Measurements from ENCODE around the gene NDFIP2. TPM values are rescaled to one million over a fixed set of nuclear protein-coding genes. Genes with fewer than 3 reads are reported as not detected.

NDFIP2 gene
- total RNA-seq, 1 experiment from 2014 or later, result 23.1 TPM

DNA sequence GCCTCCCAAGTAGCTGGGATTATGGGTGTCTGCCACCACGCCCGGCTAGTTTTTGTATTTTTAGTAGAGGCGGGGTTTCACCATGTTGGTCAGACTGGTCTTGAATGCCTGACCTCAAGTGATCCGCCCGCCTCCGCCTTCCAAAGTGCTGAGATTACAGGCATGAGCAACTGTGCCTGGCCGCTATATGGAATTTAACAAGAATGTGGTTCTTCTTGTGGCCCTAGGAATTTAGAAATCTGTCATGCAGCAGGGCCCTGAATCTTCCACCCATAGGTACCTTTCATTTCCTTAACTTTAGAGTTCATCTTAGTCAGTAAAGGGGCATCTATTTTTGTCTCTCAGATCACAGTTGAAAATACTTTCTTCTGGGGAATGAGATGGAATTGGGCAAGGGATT is 25.6 kb upstream of the NDFIP2 start:
- TF ChIP-seq USF2 (CRISPR knock-in tag; IDR thresholded peaks at IDR 0.05) (no peak), FOXK1 (CRISPR knock-in tag; IDR thresholded peaks at IDR 0.05) (no peak), SOX15 (CRISPR knock-in tag; IDR thresholded peaks at IDR 0.05) (no peak), ZNF281 (CRISPR knock-in tag; IDR thresholded peaks at IDR 0.05) (no peak), IRF2 (CRISPR knock-in tag; IDR thresholded peaks at IDR 0.05; ENCODE audit: borderline replicate concordance, low read depth) (no peak), KAT7 (CRISPR knock-in tag; IDR thresholded peaks at IDR 0.05; ENCODE audit: borderline replicate concordance) (no peak)
- TF ChIP-seq, protein P1, sequence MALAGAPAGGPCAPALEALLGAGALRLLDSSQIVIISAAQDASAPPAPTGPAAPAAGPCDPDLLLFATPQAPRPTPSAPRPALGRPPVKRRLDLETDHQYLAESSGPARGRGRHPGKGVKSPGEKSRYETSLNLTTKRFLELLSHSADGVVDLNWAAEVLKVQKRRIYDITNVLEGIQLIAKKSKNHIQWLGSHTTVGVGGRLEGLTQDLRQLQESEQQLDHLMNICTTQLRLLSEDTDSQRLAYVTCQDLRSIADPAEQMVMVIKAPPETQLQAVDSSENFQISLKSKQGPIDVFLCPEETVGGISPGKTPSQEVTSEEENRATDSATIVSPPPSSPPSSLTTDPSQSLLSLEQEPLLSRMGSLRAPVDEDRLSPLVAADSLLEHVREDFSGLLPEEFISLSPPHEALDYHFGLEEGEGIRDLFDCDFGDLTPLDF (CRISPR knock-in tag; IDR thresholded peaks at IDR 0.05), result no peak
- TF ChIP-seq, protein P2, sequence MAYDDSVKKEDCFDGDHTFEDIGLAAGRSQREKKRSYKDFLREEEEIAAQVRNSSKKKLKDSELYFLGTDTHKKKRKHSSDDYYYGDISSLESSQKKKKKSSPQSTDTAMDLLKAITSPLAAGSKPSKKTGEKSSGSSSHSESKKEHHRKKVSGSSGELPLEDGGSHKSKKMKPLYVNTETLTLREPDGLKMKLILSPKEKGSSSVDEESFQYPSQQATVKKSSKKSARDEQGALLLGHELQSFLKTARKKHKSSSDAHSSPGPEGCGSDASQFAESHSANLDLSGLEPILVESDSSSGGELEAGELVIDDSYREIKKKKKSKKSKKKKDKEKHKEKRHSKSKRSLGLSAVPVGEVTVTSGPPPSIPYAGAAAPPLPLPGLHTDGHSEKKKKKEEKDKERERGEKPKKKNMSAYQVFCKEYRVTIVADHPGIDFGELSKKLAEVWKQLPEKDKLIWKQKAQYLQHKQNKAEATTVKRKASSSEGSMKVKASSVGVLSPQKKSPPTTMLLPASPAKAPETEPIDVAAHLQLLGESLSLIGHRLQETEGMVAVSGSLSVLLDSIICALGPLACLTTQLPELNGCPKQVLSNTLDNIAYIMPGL (CRISPR knock-in tag; IDR thresholded peaks at IDR 0.05), result no peak
- Mint-ChIP-seq H3K27ac (no peak overlapping the region), H3K9me3 (no peaks in the 10 kb centered on the region), H3K36me3 (no peaks in the 10 kb centered on the region), H3K4me1 (peaks cover 15% of the 10 kb centered on the region), H3K4me3 (no peak overlapping the region), H3K27me3 (ENCODE audit: low read depth) (no peaks in the 10 kb centered on the region)
- no peak for DNase-seq (ENCODE audit: low spot score)
- no peak for ATAC-seq
- ChIA-PET POLR2A (no interaction called here), CTCF (interaction anchor here (1.3 kb wide), 1 partner anchor 31 kb away, joined by 3 read pairs; no protein-coding TSS in a partner anchor)

GRCh38 chr13:79456051-79456450 is 24.9 kb upstream of the NDFIP2 start:
- CTCF ChIA-PET, result interaction anchor here (1.2 to 1.4 kb wide), 2 partner anchors 32 to 86 kb away, joined by 4 read pairs; no protein-coding TSS in a partner anchor
- H3K36me3 Mint-ChIP-seq, result no peaks in the 10 kb centered on the region

More at GRCh38 chr13:79456051-79456450, 24.9 kb upstream of the NDFIP2 start:
- Mint-ChIP-seq H3K9me3 (no peaks in the 10 kb centered on the region), H3K27me3 (ENCODE audit: low read depth) (no peaks in the 10 kb centered on the region), H3K4me1 (peaks cover 15% of the 10 kb centered on the region), H3K27ac (no peak overlapping the region), H3K4me3 (no peak overlapping the region)
- ATAC-seq (no peak), DNase-seq (ENCODE audit: low spot score) (no peak)
- no peak for TF ChIP-seq PRRX2 (CRISPR knock-in tag; IDR thresholded peaks at IDR 0.05)
- TF ChIP-seq NFE2L1 (CRISPR knock-in tag; IDR thresholded peaks at IDR 0.05), result no peak
- TF ChIP-seq ETV6 (CRISPR knock-in tag; IDR thresholded peaks at IDR 0.05), result no peak
- no peak for TF ChIP-seq GABPB1 (CRISPR knock-in tag; IDR thresholded peaks at IDR 0.05)
- no peak for TF ChIP-seq CDX4 (CRISPR knock-in tag; IDR thresholded peaks at IDR 0.05; ENCODE audit: borderline replicate concordance)
- TF ChIP-seq GRHL2 (CRISPR knock-in tag; IDR thresholded peaks at IDR 0.05; ENCODE audit: insufficient replicate concordance, severe bottlenecking), result no peak
- TF ChIP-seq GTF2I (CRISPR knock-in tag; conservative IDR thresholded peaks at IDR 0.05), result no peak
- TF ChIP-seq, protein P3, sequence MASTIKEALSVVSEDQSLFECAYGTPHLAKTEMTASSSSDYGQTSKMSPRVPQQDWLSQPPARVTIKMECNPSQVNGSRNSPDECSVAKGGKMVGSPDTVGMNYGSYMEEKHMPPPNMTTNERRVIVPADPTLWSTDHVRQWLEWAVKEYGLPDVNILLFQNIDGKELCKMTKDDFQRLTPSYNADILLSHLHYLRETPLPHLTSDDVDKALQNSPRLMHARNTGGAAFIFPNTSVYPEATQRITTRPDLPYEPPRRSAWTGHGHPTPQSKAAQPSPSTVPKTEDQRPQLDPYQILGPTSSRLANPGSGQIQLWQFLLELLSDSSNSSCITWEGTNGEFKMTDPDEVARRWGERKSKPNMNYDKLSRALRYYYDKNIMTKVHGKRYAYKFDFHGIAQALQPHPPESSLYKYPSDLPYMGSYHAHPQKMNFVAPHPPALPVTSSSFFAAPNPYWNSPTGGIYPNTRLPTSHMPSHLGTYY (CRISPR knock-in tag; IDR thresholded peaks at IDR 0.05), result no peak
- no peak for TF ChIP-seq TEAD1 (CRISPR knock-in tag; IDR thresholded peaks at IDR 0.05)
- POLR2A ChIA-PET, result no interaction called here

Measured in WTC11 (cell line).